HTERT RPE-1 (cell line): Measurements from ENCODE around the gene KIF2C.
"Not testable (repeated sequence)": the region's sequence is repeated elsewhere in the genome, so short reads cannot be mapped to it uniquely, and the experiment has no call there.

ENCODE experiments used
- in situ Hi-C: fragments of 300-500 bp; cut with MboI; formaldehyde crosslinking; loops from 4 replicates; pipeline ENCODE4 v1.14.3; 2020; ENCODE audit warnings: low sequenced_read_pairs

The KIF2C gene

GRCh38 chr1:44792736-44793502, 53.3 kb downstream of the KIF2C start:
- in situ Hi-C loops, result no loop called here

DNA sequence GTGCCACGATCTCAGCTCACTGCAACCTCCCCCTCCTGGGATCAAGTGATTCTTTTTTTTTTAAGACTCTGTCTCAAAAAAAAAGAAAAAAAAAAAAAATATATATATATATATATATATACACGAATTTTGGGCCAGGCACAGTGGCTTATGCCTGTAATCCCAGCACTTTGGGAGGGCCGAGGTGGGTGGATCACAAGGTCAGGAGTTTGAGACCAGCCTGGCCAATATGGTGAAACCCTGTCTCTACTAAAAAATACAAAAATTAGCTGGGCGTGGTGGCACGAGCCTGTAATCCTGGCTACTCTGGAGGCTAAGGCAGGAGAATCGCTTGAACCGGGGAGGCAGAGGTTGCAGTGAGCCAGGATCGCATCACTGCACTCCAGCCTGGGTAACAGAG, 58.2 kb downstream of the KIF2C start:
- in situ Hi-C loops, result not testable (repeated sequence)

DNA sequence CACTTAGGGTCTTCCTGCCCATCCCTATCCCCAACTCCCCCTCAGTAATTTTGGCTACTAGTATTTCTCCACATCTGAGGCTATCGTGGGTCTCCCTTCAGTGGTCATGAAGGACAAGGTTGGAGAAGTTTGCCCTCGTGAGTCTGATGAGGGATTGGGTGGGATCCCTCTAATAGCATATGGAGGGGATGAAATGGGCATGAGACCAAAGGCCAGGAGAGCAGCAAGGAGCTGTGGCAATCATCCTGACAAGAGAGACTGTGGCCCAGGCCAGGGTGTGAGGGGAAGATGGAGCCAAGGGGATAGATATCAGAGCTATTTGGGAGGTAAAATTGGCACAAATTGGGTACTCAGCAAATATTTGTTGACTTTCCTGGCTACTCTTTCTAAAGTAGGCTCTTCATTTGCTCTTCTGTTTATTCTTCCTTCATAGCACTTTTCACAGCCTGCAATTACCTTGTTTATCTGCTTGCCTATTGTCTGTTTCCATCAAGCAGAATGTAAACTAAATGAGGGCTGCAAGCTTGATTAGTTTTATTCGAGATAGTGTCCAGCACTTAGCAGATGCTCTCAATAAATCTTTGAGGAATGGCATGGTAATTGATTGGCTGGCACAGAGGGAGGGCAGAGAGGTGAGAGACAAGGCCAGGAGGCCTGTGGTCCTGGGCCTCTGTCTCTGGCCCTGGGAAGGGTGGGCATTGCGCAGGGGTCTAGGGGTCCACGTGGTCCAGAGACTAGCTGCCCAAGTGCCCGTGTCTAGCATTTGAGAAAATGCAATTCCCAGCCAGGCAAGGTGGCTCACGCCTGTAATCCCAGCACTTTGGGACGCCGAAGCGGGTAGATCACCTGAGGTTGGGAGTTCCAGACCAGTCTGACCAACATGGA, 59.1 kb downstream of the KIF2C start:
- in situ Hi-C loops, result no loop called here

DNA sequence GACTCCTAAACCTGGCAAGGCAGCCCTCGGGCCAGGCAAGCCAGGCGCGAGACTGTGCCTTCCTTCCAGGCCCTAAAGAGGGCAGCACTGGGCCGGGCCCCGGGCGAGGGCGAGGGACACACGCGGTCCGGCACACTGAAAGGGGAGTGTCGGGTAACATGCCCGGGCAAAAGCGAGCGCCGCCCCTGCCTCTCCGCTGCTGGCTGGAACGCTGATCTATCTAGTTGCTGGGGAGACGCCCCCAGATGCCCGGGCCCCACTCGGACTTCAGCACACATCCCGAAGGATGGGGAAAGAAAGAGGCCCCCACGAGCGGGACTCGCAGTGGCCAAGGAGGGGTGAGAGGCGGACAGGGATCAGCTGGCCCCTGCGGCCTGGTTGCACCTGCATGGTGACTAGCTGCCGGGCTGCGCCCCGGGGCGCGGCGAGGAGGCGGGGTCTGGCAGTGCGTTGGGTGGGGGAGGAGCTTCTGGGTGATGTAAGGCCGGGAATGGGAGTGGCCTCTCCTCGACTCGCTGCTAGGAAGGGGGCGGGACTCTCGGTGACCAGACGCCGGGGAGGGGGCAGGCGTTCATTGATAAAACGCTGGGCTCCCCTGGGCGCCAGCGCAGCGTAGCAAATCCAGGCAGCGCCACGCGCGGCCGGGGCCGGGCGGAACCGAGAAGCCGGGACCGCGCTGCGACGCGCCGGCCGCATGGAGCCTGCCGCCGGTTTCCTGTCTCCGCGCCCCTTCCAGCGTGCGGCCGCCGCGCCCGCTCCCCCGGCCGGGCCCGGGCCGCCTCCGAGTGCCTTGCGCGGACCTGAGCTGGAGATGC, 60.3 kb downstream of the KIF2C start, which contains the start of gene PLK3:
PLK3 (plus strand) TSS at position 608 of the 815 bp plus-strand sequence; CDS start at position 695, 87 bp downstream.
- in situ Hi-C loops, result no loop called here

DNA sequence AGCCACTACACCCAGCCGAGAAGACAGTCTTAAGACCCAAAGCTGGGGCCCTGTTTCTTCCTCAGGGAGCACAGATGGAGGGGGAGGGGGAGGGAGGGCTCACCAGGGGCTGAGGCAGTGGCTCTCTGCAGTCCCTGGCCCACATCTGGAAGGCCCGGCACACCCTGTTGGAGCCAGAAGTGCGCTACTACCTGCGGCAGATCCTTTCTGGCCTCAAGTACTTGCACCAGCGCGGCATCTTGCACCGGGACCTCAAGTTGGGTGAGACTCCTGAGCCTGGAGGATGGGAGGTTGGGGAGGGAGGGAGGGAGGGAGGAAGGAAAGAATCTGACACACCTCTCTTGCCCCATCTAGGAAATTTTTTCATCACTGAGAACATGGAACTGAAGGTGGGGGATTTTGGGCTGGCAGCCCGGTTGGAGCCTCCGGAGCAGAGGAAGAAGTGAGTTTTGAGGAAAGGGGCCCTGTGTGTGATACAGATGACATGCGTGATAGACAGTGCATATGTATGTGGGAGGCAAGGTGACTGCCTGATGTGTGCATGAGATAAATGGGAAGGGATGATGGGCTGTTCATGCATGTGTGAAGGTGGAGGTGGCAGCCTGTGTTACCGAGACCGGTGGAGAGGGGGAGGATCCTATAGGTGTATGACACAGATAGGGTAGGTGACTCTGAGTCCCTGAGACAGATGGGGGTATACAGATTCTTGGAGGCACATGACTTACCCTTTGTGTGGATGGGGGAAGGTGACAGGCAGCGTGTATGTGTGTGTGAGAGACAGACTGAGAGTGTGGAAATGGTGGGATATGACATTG, 62.1 kb downstream of the KIF2C start:
- in situ Hi-C loops, result no loop called here

- in situ Hi-C loops, result no loop called here
These were observed 62.8 kb downstream of the KIF2C start for GRCh38 chr1:44802306-44803061.

DNA sequence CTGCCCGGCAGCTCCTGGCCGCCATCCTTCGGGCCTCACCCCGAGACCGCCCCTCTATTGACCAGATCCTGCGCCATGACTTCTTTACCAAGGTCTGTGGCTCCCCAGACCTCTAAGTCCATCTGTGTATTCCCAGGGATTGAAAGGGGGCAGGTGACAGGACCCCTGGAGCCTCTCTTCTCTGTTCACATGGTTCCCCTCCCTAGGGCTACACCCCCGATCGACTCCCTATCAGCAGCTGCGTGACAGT, 63.4 kb downstream of the KIF2C start:
- in situ Hi-C loops, result no loop called here

DNA sequence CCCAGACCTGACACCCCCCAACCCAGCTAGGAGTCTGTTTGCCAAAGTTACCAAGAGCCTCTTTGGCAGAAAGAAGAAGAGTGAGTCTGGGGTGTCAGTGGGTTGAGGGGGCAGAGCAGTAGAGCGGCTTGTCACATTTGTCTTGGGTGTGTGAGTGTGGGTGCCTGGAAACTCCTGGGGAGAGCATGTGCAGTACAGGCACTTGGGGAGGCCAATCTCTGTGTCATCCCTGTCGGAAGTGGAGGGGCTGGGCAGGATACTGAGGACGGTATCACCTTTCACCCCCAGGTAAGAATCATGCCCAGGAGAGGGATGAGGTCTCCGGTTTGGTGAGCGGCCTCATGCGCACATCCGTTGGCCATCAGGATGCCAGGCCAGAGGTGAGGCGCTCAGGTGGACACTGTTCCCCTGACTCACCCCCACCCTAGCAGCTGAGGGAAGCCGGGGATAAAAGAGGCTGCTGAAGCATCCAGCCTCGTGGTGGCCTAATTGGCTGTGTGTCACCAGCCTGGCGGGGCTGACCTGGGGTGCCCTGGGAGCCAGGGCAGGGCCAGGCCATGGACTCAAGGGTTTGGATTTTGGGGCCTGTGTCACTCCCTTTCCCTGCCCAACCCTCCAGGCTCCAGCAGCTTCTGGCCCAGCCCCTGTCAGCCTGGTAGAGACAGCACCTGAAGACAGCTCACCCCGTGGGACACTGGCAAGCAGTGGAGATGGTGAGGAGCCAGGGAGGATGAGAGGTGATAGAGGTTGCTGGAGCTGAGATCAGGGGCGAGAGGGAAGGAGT, 63.9 kb downstream of the KIF2C start:
- in situ Hi-C loops, result no loop called here

- in situ Hi-C loops, result no loop called here
These were observed 65.8 kb downstream of the KIF2C start for GRCh38 chr1:44805311-44806024.

DNA sequence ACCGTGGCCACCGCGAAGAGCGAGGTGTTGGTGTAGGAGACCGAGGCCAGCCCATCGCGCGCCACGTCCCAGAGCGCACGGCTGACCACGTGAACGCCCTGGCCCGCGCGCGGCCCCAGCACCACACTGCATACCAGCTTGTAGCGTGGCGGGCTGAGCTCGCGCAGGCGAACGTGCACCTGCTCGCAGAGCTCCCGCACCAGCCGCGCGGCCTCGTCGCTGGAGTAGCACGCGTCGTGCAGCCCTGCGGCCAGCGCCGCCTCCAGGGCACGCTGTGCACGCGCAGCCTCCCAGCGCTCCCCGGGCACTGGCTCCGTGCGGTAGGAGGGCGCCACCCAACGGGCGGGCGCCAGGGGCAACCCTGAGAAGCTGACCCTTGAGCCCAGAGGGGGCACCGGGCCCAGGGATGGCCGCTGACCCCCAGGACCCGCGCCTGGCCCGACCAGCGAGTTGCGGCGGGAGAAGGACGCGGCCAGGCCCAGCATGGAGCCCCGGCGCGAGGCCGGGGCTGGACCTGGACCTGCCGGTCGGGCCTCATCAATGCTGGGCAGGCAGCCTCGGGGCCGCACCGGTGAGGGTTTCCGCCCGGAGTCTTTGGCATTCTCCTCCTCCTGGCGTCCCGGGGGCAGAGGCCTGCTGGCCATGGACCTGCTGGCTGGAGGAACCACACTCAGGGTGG, 66.5 kb downstream of the KIF2C start:
- in situ Hi-C loops, result no loop called here

- in situ Hi-C loops, result no loop called here
These were observed 67.2 kb downstream of the KIF2C start, which contains the start of gene DYNLT4 for GRCh38 chr1:44806704-44807363. TSS of gene DYNLT4 (minus strand) at chr1:44807351. CDS start at chr1:44806668, 683 bp downstream.

DNA sequence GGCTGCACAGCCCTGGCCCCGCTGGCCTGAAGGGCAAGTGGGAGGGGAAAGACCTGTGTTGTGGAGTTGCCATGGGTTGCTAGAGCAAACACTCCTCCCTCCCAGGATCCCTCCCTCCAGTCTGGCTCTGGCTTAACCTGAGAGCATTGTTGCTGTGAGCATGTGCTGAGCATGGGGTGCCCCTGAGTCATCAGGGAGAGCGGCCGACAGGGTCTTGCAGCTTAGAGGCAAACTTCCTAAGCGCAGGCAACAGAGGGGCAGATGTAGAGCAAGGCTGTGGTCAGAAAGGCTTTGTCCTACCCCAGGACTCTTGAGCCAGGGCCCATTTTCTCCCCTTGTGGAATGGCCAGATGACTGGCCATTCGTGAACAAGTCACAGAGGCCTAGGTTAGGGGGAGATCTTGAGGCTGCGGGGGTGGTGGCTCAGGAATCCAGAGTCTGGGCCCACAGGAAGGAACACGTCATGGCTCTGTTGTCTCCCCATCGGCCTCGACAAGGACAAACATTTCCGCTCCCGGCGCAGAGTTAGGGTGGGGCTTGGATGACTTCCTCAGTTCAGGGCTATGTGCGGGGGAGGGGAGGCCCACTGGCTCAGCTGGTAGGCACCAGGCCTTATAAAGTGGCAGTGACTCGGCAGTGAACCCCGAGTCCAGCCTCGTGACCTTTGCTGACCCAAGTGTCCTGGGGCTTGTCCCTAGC, 67.9 kb downstream of the KIF2C start:
- in situ Hi-C loops, result no loop called here

- in situ Hi-C loops, result no loop called here
These were observed 68.7 kb downstream of the KIF2C start, which contains the start of gene BTBD19 for GRCh38 chr1:44808063-44808937. TSS of gene BTBD19 (plus strand) at chr1:44808523. CDS start at chr1:44808821, 298 bp downstream.

GRCh38 chr1:44808938-44809917, 69.6 kb downstream of the KIF2C start:
- in situ Hi-C loops, result no loop called here
